H1 (cell line): ENCODE data around the gene SV2A. TPM values are rescaled to one million over a fixed set of nuclear protein-coding genes. Genes with fewer than 3 reads are reported as not detected.

Source experiments
- GABPA ChIP-seq: IDR thresholded peaks from 2 replicates; pipeline ENCODE4 v1.6.1; 2011; ENCODE audit warnings: mild to moderate bottlenecking, low read length, moderate library complexity, borderline replicate concordance; ENCODE audit not compliant: insufficient read depth
- JUN ChIP-seq: IDR thresholded peaks from 2 replicates; pipeline ENCODE4 v1.6.1; 2011; ENCODE audit warnings: low read depth, mild to moderate bottlenecking, improper control_type of control experiment, low read length
- SIRT6 ChIP-seq: IDR thresholded peaks from one replicate; pipeline ENCODE4 v1.7.1; 2012; ENCODE audit warnings: low read length, inconsistent platforms
- TEAD4 ChIP-seq: IDR thresholded peaks from 2 replicates; pipeline ENCODE4 v1.6.1; 2012; ENCODE audit warnings: low read depth, low read length, inconsistent platforms, mixed read lengths
- polyA plus RNA-seq, 7 experiments: library from polyadenylated mRNA; depleted of rRNA in 3 of 7; stranded (reverse) in 5 of 7; unstranded in 2 of 7; fragments of >200 nt in 5 of 7; fragments of 200-250 nt in 2 of 7; gene quantifications; 1 replicate in 5 of 7; 2 replicates in 1 of 7; 4 replicates in 1 of 7; pipeline versions ENCODE4 v1.2.1 to v1.2.3, GENCODE V29; 2011 to 2013; ENCODE audit warnings: missing spikeins in 2 of 7, mixed read lengths in 2 of 7
- total RNA-seq: library from RNA; stranded (reverse); fragmentation: NEBNext Ultra II Directional; extraction: Animal tissue kit (Norgen Biotek cat#: 25700); gene quantifications from 2 replicates; pipeline ENCODE4 v1.2.1, GENCODE V29; 2021

SV2A gene
- total and polyA plus RNA-seq, 2 of the 8 experiments (the other 6 are each of a cell fraction or from before 2014, with no cell fraction given) = 41.8 to 51.8 TPM

DNA sequence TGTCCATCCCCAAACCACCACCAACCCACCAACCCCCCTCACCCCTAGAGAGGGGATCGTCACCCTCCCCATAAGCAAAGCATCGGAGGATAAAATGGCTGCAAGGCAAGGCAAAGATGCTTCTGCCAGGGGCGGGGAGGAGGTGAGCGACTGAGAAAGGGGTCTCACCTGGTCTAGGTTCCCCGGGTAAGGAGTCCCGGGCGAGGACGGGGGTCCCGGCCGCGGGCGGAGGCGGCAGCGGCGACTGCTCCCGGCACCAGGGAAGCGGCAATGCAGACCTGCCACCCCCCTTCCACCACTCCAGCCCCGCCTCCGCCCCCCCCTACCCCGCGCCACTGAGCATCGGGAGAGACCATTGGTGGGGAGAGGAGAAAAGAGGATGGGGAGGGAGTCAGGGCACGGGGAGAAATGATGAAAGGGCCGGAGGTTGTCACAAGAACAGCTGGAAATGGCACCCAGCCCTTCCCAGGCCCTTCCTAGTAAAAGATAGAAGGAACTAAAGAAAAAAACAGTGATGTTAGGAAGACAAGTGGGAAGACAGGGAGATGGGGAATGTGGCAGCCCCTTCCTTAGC lies at the start of gene SV2A (continued):
- TF ChIP-seq GABPA (no peak), TEAD4 (no peak), JUN (no peak), SIRT6 (no peak)
- TF ChIP-seq, all 59 proteins: peak for 12
